ENCODE measurements around the gene ROR1. TPM values are rescaled to one million over a fixed set of nuclear protein-coding genes. Genes with fewer than 3 reads are reported as not detected.

Gene ROR1
- total RNA-seq, 1 experiment from 2014 or later, result 56.3 TPM

DNA sequence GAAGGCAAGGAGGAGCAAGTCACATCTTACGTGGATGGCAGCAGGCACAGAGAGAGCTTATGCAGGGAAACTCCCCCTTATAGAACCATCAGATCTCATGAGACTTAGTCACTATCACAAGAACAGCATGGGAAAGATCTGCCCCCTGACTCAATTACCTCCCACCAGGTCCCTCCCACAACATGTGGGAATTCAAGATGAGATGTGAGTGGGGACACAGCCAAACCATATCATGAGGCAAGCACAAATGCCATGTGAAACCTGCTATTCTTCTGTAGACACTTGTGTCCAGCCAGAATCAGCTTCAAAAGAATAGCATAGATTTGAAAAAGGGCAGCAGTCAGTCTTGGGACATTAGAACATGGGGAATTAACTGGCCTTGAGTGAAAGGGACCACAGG is 397.4 kb downstream of the ROR1 start (continued):
- TF ChIP-seq, protein P1, sequence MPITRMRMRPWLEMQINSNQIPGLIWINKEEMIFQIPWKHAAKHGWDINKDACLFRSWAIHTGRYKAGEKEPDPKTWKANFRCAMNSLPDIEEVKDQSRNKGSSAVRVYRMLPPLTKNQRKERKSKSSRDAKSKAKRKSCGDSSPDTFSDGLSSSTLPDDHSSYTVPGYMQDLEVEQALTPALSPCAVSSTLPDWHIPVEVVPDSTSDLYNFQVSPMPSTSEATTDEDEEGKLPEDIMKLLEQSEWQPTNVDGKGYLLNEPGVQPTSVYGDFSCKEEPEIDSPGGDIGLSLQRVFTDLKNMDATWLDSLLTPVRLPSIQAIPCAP (CRISPR knock-in tag; IDR thresholded peaks at IDR 0.05), result no peak
- TF ChIP-seq ZNF121 (CRISPR knock-in tag; IDR thresholded peaks at IDR 0.05) (no peak), ZNF396 (CRISPR knock-in tag; IDR thresholded peaks at IDR 0.05; ENCODE audit: borderline replicate concordance) (no peak), CBFB (CRISPR knock-in tag; IDR thresholded peaks at IDR 0.05; ENCODE audit: low read depth) (no peak), JAZF1 (CRISPR knock-in tag; IDR thresholded peaks at IDR 0.05) (no peak)

DNA sequence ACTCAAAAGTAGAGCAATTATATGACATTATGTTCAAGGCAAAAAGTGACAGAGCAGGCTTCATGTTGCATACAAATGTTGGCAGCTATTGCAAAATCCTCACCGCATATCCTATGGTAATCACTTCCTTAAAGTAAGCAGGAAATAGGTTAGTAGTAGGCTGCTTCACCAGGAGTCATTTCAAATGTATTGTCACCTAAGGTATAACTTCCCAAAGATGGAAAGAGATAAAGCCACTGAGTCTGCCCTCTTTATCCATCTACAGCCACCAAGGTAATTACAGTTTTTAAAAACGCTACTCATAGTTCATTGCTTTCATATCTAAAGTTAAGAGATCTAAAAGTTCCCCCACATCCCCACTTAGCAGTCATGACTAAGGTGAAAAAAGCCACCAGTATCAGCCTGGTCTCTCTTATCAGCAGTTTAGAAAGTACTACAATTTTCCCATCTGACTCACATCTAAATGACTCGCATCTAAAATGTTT is 398.0 kb downstream of the ROR1 start:
- H3K4me3 Mint-ChIP-seq, result no peak overlapping the region
- DNase-seq (ENCODE audit: low spot score) (no peak), ATAC-seq (no peak)
- peaks cover 54% of the 10 kb centered on the region for H3K36me3 Mint-ChIP-seq
- H3K27ac Mint-ChIP-seq, result no peak overlapping the region
- ChIA-PET POLR2A (no interaction called here), CTCF (interaction anchor here (1.0 kb wide), 1 partner anchor 9 kb away, joined by 3 read pairs; no protein-coding TSS in a partner anchor)
- TF ChIP-seq, protein P2, sequence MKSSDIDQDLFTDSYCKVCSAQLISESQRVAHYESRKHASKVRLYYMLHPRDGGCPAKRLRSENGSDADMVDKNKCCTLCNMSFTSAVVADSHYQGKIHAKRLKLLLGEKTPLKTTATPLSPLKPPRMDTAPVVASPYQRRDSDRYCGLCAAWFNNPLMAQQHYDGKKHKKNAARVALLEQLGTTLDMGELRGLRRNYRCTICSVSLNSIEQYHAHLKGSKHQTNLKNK (CRISPR knock-in tag; IDR thresholded peaks at IDR 0.05), result no peak
- peaks cover 45% of the 10 kb centered on the region for H3K4me1 Mint-ChIP-seq
- H3K27me3 Mint-ChIP-seq (ENCODE audit: low read depth), result no peaks in the 10 kb centered on the region
- peaks cover 39% of the 10 kb centered on the region for H3K9me3 Mint-ChIP-seq

- Mint-ChIP-seq H3K27me3 (ENCODE audit: low read depth) (no peaks in the 10 kb centered on the region), H3K4me1 (peaks cover 45% of the 10 kb centered on the region), H3K27ac (no peak overlapping the region), H3K9me3 (peaks cover 35% of the 10 kb centered on the region), H3K36me3 (peaks cover 51% of the 10 kb centered on the region), H3K4me3 (no peak overlapping the region)
- ChIA-PET CTCF (interaction anchor here (1.4 kb wide), 1 partner anchor 8 kb away, joined by 6 read pairs; no protein-coding TSS in a partner anchor), POLR2A (no interaction called here)
- no peak for ATAC-seq
- DNase-seq (ENCODE audit: low spot score), result no peak
- no peak for TF ChIP-seq ELF4 (CRISPR knock-in tag; IDR thresholded peaks at IDR 0.05; ENCODE audit: low read depth)
Observed at GRCh38 chr1:64172458-64172983, 398.7 kb downstream of the ROR1 start.

DNA sequence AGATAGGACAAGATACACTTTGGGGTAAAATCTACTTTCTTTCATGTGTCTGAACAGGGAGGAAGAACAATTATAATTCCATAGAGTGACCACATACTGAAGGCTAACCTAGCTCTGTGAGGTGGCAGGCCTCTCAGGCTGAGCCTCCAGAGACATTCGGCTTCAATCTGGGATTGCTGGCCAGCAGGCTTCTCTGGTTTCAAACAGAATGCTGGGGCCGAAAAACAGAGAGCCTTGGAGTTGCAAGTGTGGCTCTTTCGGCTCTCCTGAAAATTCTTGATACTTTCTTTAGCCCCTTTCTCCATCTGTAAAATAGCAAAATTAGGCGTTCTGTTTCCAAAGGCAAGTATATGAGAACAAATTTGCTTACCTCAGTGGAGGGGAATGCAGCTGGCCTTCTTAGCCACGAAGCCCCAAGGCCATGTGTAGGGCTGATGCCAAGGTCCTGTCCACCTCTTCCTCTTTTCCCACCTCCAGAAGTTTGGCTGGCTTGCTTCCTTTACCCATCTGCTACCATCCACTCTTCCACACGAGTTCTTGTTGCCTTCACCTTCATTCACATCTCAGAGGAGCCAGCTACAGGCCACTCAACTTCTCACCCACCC is 399.6 kb downstream of the ROR1 start:
- H3K27ac Mint-ChIP-seq, result peak overlapping the region; percentile 53; the same call in 1 of the 2 replicates
- peaks cover 26% of the 10 kb centered on the region for H3K9me3 Mint-ChIP-seq
- H3K4me3 Mint-ChIP-seq, result no peak overlapping the region
- no peak for DNase-seq (ENCODE audit: low spot score)
- ATAC-seq, result no peak; the same call in 1 of the 2 replicates
- H3K27me3 Mint-ChIP-seq (ENCODE audit: low read depth), result no peaks in the 10 kb centered on the region
- H3K36me3 Mint-ChIP-seq, result peaks cover 51% of the 10 kb centered on the region
- POLR2A ChIA-PET, result no interaction called here
- peaks cover 45% of the 10 kb centered on the region for H3K4me1 Mint-ChIP-seq
- CTCF ChIA-PET, result interaction anchor here (1.4 kb wide), 1 partner anchor 9 kb away, joined by 6 read pairs; no protein-coding TSS in a partner anchor
- TF ChIP-seq, protein P3, sequence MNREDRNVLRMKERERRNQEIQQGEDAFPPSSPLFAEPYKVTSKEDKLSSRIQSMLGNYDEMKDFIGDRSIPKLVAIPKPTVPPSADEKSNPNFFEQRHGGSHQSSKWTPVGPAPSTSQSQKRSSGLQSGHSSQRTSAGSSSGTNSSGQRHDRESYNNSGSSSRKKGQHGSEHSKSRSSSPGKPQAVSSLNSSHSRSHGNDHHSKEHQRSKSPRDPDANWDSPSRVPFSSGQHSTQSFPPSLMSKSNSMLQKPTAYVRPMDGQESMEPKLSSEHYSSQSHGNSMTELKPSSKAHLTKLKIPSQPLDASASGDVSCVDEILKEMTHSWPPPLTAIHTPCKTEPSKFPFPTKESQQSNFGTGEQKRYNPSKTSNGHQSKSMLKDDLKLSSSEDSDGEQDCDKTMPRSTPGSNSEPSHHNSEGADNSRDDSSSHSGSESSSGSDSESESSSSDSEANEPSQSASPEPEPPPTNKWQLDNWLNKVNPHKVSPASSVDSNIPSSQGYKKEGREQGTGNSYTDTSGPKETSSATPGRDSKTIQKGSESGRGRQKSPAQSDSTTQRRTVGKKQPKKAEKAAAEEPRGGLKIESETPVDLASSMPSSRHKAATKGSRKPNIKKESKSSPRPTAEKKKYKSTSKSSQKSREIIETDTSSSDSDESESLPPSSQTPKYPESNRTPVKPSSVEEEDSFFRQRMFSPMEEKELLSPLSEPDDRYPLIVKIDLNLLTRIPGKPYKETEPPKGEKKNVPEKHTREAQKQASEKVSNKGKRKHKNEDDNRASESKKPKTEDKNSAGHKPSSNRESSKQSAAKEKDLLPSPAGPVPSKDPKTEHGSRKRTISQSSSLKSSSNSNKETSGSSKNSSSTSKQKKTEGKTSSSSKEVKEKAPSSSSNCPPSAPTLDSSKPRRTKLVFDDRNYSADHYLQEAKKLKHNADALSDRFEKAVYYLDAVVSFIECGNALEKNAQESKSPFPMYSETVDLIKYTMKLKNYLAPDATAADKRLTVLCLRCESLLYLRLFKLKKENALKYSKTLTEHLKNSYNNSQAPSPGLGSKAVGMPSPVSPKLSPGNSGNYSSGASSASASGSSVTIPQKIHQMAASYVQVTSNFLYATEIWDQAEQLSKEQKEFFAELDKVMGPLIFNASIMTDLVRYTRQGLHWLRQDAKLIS (CRISPR knock-in tag; IDR thresholded peaks at IDR 0.05; ENCODE audit: borderline replicate concordance), result no peak
- TF ChIP-seq NFYB (CRISPR knock-in tag; conservative IDR thresholded peaks at IDR 0.05; ENCODE audit: low read depth) (no peak), ZSCAN18 (CRISPR knock-in tag; IDR thresholded peaks at IDR 0.05) (no peak), ESRRA (CRISPR knock-in tag; IDR thresholded peaks at IDR 0.05; ENCODE audit: borderline replicate concordance) (no peak), SMAD3 (CRISPR knock-in tag; IDR thresholded peaks at IDR 0.05; ENCODE audit: borderline replicate concordance) (no peak), ZNF423 (CRISPR knock-in tag; IDR thresholded peaks at IDR 0.05) (no peak), TEAD1 (CRISPR knock-in tag; IDR thresholded peaks at IDR 0.05) (no peak), NR2C2 (CRISPR knock-in tag; IDR thresholded peaks at IDR 0.05) (no peak), ZNF138 (CRISPR knock-in tag; conservative IDR thresholded peaks at IDR 0.05) (no peak)
- TF ChIP-seq, protein P4, sequence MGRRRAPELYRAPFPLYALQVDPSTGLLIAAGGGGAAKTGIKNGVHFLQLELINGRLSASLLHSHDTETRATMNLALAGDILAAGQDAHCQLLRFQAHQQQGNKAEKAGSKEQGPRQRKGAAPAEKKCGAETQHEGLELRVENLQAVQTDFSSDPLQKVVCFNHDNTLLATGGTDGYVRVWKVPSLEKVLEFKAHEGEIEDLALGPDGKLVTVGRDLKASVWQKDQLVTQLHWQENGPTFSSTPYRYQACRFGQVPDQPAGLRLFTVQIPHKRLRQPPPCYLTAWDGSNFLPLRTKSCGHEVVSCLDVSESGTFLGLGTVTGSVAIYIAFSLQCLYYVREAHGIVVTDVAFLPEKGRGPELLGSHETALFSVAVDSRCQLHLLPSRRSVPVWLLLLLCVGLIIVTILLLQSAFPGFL (CRISPR knock-in tag; IDR thresholded peaks at IDR 0.05; ENCODE audit: borderline replicate concordance), result no peak
- TF ChIP-seq, protein P5, sequence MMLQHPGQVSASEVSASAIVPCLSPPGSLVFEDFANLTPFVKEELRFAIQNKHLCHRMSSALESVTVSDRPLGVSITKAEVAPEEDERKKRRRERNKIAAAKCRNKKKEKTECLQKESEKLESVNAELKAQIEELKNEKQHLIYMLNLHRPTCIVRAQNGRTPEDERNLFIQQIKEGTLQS (CRISPR knock-in tag; conservative IDR thresholded peaks at IDR 0.05), result no peak
- TF ChIP-seq, protein P6, sequence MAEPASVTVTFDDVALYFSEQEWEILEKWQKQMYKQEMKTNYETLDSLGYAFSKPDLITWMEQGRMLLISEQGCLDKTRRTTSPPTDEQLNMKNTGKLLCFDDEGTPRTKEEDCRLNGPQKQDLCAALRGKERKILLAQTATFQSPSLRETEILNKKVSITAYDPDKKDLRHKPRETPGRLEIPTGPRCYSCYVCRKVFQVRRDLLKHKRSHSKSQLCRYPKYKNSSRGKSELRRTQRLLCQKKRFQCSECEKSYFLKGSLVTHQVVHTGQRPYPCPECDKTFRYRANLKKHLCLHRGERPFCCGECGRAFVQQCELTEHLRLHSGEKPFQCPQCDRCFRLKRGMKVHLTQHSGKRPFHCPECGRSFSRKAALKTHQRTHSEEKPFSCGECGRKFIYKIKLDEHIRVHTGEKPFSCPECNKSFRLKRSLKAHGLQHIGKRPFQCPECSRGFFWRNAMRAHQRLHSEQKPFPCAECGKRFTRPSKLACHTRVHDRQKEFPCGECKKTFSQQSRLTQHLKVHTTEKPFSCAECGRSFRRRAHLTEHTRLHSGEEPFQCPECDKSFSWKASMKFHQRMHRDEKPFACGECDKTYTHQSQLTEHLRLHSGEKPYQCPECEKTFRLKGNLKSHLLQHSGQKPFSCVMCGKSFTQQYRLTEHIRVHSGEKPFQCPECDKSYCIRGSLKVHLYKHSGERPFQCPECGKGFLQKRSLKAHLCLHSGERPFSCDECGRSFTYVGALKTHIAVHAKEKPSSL (CRISPR knock-in tag; conservative IDR thresholded peaks at IDR 0.05), result no peak
